Stimulated activated CD8-positive, alpha-beta memory T cell treated with anti-CD3 and anti-CD28 coated beads, Interleukin-15, amount 100 ng/mL, for 4 hours (primary cell): Measurements from ENCODE around the gene HDAC1.

Experiments used
- DNase-seq, 2 donors: peaks; one replicate each; pipeline ENCODE4 v3.0.0-alpha.2; 2020; ENCODE audit warnings: low read depth in 2 of 2

HDAC1 gene

DNA sequence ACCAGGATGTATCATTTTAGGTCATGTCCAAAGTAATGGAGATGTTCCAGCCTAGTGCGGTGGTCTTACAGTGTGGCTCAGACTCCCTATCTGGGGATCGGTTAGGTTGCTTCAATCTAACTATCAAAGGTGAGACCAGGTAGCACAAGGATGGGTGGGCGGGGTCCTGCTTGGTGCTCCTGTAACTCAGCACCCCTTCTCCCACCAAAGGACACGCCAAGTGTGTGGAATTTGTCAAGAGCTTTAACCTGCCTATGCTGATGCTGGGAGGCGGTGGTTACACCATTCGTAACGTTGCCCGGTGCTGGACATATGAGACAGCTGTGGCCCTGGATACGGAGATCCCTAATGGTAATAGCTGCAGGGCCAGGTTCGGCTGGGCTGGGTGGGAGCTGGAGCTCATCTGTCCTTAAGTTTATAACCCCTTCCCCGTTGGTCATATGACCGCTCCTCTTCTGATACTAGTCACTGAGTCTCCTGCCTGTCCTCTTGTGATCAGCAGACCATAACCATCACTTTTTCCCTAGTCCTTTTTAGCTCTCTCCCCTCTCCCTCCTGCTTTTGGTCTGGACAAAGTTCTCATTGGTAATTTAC is 38.8 kb downstream of the HDAC1 start:
- no peak for DNase-seq

GRCh38 chr1:32331549-32331948 is 39.7 kb downstream of the HDAC1 start:
- no peak for DNase-seq

DNA sequence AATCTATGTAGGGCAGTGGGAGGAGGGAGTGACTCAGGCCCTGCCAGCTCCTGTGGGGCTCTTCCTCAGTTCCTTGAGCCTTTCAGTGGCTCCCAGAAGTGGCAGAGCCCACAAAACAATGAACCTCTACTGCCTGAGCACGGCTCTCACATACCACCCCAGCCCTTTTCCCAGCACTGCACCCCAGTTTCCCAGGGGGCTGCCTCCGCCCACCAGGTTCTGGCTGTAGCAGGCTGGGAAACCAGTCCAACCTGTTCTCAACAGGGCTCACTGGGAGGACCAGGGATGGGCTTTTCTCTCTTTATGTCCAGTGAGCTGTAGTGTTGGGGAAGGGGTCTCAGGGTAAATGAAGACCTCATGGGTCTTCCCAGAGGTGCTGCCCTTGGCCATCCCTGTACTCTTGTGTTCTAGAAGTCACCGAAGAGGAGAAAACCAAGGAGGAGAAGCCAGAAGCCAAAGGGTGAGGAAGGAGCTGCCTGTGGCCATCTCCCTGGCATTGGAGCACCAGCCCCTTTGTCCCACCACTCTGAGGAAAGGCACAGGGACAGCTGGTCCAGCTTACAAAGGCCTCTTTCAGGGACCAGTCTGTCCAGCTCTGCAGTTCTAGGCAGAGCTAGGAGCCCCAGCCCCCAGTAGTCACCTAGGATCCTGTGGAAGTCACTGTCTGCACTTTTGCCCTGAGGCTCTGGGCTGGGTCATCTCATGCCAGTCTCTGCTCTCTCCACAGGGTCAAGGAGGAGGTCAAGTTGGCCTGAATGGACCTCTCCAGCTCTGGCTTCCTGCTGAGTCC is 40.6 kb downstream of the HDAC1 start:
- DNase-seq: no peak

DNA sequence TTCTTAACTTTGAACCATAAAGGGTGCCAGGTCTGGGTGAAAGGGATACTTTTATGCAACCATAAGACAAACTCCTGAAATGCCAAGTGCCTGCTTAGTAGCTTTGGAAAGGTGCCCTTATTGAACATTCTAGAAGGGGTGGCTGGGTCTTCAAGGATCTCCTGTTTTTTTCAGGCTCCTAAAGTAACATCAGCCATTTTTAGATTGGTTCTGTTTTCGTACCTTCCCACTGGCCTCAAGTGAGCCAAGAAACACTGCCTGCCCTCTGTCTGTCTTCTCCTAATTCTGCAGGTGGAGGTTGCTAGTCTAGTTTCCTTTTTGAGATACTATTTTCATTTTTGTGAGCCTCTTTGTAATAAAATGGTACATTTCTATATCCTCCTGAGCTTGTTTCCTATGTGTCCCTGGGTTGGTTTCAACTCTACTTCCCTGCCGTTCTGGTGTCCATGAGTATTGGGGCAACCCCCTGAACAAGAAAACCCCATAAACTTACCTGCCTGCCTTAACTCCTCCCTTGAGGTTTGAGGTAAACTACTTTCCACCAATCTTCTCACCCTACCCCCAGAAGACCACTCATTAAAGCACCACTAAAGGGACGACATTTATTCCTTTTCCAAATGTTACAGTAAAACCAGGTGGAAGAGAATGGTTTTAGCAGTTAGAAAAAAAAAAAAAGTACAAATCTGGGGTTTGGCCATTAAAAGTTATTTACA is 41.5 kb downstream of the HDAC1 start:
- no peak for DNase-seq

DNA sequence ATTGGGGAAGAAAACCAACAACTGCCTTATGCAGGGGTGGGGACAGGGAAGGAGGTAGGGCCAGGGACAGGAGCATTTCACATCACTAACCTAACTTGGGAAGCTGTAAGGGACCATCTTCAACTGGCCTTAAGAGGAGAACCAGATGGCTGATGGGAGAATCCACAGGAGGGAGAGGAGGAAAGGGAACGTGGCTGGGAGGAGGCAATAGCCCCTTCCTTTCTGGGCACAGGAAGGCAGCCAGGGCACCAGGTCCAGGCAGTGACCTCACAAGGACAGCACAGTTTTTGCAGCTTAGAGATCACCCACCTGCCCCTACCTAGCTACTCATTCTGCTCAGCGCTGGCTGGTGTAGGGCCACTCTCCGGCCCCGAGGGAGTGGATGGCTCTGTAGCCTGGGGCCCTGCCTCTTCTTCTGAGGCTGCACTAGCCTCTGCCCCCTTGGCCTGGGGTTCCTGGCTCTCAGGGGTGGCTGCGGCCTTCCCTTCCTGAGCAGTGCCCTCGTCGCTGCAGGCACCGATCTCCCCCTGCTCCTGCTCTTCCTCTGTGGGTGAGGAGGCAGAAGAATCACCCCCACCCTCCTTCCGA is 42.5 kb downstream of the HDAC1 start:
- DNase-seq: no peak

DNA sequence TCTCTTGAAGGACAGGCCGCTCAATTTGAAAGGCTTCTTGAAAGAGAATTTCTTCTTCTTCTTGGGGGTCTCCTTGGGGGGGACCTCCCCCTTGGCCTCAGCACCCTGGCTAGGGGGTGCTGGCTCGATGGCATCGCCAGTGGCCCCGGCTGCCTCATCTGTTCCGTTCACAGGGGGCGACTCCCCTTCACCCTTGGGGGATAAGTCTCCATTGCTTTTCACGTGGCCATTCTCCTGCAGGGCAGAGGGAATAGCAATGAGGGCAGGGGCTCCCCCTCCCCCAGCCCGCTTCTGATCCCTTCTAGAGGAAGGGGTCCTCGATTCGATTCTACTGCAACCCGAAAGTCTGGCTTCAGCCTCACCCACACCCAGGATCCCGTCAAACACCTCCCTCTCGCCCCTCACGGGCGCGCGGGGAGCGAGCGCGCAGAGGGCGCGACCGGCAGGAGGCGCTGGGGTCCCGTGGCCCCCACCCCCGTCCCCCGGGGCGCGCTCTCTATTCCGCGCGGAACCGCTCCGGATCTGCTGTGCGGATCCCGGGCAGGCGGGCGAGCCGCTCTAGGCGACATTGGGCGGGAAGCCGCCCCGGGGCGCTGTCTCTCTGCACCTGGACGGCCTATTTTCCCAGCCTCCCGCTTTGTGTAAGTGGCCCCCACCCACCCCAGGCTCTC is 43.1 kb downstream of the HDAC1 start:
- peak; percentile 30 to 50 for DNase-seq

DNA sequence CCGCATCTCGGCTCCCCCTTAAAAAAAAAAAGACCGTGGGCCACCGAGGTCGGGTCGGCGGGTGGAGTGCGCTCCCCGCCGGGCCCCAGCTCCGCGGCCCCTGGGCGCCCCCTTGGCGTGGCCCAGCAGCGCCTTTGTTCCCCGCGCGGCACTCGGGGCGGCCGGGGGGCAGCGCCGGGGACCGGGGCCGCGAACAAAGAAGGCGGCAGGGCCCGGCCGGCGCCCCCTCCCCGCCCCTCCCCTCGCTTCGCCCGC is 43.6 kb downstream of the HDAC1 start:
- DNase-seq: no peak

DNA sequence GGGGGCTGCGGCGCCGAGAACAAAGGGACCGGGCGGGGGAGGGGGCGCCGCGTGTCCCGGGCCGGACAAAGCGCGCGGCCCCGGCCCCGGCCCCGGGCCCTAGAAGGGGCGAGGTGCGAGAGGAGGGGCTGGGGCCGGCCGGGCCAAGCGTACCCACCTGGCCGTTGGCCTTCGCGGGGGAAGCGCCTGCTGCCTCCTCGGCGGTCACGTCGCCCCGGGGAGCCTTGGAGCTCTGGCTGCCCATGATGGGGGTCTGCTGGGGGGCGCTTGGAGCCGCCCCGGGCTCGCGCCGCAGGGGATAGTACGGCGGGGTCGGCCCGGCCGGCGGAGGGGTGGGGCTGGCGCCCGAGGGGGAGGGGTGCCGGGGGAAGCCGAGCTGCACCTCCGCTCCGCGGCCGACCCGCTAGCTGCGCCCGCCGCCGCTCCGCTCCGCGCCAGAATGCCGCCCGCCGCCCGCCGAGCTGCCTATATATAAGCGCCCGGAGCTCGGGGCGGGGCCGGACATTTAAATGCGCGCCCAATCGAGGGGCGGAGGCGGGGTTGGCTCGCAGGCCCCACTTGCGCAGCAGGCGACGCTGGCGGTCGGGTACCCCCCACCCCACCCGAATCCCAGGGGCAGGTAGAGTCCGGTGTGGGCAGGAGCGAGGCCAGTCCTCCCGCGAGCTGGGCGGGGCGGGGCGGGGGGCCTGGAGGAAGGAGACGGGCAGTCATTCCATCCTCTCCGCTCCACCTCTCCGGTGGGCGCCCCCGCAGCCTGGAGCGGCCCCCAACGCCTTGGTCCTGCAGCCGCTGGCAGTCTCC is 44.1 kb downstream of the HDAC1 start, which contains the start of gene MARCKSL1:
Gene MARCKSL1, minus strand, starts transcription at position 444 of the 801 bp plus-strand sequence. Its CDS starts 200 bp downstream, at position 244.
- peak; percentile 68 to 73 for DNase-seq

DNA sequence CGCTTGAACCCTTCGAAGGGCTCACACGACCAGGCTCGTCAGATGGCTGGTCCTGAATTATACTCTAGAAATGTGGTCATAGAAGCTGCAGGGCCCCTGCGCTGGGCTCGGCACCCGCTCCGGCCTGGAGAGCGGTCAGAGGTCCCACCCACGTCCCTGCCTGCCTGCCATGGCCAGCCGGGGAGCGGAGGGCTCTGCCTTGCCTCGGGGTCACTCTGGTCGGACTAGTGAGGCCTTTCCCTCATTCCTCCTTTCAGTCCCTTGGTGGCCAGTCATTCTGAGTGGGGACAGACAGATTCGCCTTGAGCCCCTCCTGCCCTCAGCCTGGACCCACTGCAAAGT is 44.7 kb downstream of the HDAC1 start:
- no peak for DNase-seq

DNA sequence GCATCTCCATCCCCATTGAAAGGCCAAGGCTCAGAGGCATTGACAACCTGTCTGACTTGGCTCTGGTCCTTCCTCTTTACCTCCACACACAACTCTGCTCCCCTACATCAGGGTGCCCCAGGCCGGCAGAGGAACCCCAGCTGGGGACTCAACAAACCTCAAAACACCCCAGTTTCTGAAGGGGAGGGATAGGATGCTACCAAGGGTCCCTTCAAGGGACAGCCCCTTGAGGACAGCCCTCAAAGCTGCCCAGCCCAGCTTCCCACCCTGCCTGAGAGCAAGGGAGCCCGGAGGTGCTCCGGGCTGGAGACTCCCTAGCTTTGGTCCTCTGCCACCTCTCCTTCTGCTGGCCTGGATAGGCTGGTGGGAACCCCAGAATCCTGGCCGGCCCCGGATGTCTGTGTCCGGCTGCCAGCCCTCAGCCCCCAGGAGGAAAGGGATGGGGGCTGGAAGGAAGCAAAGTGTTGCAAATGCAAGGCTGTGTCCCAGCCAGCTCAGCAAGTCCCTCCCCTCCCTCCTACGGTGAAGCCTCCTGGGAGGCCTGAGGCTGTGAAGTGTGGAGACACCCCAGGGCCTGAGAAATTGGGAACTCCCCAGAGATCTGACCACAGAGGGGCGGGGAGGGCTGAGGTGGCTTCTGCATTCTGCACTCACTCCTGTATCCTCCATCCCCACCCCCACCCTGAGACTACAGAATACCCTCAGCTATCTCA is 45.2 kb downstream of the HDAC1 start:
- peak in 1 of 2 donors; percentile 44 for DNase-seq

DNA sequence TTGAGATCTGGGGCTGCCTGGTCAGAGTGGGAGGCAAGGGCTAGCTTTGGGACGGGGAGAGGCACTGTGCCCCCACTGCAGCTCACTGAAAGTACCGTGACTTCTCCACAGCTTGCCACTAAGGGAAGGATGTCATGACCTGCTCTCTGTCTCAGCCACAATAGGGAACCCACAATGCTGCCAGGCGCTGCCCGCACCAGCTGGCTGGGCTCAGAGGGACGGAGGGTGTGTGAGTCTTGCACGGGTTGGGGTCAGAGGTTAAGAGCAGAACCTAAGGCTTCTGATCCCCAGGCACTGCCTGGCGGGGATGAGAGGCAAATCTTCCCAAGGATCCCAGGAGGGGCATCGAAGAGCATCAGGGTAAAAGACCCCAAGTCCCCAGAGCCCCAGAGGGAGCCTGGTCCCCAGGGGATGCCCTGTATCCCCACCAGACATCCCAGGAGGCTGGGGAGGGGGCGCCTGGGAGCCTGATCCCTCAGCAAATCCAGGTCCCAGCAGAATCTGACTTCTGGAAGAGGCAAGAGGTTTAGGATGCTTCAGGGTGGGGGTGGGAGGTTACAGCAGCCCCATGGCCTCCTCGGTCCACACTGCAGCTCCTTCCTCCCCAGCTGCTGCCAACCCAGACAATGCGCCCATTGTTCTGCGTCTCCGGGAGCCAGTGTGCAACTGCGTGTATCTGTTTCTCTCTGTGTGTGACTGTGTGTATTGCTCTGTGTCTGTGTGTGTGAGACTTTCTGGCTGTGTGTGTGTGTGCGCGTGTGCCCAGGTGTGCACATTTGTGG is 46.2 kb downstream of the HDAC1 start:
- no peak for DNase-seq

- DNase-seq: no peak
Observed at GRCh38 chr1:32338637-32339145, 46.8 kb downstream of the HDAC1 start.

DNA sequence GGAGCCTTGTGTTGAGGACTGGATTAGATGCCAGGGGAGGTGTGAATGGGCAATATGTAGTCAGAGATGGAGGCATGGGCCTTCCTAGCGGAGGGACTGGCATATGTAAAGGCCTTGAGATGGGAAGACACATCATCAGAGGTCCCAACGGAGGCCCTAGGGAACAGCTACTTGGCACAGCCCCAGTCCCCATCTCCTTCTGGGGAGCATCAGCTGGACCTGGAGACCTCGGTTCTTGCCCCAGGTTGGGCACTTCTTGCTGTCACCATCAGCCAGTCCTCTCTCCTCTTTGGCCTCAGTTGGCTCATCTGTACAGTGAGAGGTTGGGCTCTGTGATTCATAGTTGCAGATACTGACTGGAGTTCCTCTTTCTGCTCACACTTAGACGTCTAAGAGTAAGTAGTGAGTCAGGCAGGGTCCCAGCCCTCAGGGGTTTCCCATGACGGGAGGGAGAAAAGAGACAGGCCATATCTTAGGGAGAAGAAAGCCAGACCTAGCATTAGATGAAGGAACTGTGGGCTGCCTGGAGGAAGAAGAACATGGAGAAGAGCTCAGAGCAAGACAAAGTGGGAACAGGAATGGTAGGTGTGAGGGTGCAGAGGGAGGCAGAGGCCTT is 47.6 kb downstream of the HDAC1 start:
- no peak for DNase-seq

DNA sequence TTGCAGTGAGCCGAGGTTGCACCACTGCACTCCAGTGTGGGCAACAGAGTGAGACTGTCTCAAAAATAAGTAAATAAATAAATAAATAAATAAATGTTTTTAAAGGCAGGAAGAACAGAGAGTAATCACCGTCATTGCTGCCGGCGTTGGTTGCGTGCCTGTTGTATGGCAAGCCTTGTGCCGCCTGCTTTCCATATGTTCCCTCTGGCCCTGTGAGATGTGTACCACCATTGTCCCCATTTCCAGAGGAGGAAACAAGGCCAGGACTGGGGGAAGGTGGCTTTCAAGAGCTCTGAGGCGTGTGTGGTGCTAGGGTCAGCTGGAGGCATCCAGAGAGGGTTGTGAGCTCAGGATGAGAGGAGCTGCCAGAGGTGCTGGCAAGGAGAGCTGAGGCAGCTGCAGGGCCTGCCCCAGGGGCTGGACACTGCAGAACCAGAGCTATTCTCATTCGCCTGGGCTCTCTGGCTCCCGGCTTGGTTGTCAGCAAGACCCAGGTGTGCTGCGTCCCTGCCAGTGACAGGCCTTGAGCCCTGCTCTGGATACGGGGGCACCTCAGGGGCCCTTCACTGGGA is 49.4 kb downstream of the HDAC1 start:
- DNase-seq: no peak

- no peak for DNase-seq
Observed at GRCh38 chr1:32341971-32342370, 50.1 kb downstream of the HDAC1 start.

GRCh38 chr1:32342704-32343103 is 50.8 kb downstream of the HDAC1 start:
- DNase-seq: no peak

GRCh38 chr1:32345289-32345827 is 53.5 kb downstream of the HDAC1 start:
- no peak for DNase-seq

- DNase-seq: no peak
Observed at GRCh38 chr1:32346532-32347157, 54.8 kb downstream of the HDAC1 start.
